Measurements from ENCODE around the gene MYLK. TPM values are rescaled to one million over a fixed set of nuclear protein-coding genes. Genes with fewer than 3 reads are reported as not detected.
"Not testable (repeated sequence)": the region's sequence is repeated elsewhere in the genome, so short reads cannot be mapped to it uniquely, and the experiment has no call there.

The MYLK gene
- total RNA-seq, 1 donor from 2014 or later, result 196 TPM

GRCh38 chr3:123608263-123608937, 275.7 kb downstream of the MYLK start:
- peaks cover 0 to 17% of the 10 kb centered on the region in 2 donors for H3K4me1 ChIP-seq
- H3K36me3 ChIP-seq, result peaks cover 14 to 27% of the 10 kb centered on the region in 2 donors
- H3K27ac ChIP-seq, result no peak overlapping the region
- H3K4me3 ChIP-seq, result no peak overlapping the region
- H3K9me3 ChIP-seq, result no peaks in the 10 kb centered on the region
- no peaks in the 10 kb centered on the region for H3K27me3 ChIP-seq
- intact Hi-C loops (cut with DNase I), result no loop called here
- no peak for DNase-seq (ENCODE audit: low spot score in 2 of 2)
- TF ChIP-seq, protein P1, sequence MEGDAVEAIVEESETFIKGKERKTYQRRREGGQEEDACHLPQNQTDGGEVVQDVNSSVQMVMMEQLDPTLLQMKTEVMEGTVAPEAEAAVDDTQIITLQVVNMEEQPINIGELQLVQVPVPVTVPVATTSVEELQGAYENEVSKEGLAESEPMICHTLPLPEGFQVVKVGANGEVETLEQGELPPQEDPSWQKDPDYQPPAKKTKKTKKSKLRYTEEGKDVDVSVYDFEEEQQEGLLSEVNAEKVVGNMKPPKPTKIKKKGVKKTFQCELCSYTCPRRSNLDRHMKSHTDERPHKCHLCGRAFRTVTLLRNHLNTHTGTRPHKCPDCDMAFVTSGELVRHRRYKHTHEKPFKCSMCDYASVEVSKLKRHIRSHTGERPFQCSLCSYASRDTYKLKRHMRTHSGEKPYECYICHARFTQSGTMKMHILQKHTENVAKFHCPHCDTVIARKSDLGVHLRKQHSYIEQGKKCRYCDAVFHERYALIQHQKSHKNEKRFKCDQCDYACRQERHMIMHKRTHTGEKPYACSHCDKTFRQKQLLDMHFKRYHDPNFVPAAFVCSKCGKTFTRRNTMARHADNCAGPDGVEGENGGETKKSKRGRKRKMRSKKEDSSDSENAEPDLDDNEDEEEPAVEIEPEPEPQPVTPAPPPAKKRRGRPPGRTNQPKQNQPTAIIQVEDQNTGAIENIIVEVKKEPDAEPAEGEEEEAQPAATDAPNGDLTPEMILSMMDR (IDR thresholded peaks at IDR 0.05), result no peak

GRCh38 chr3:123606527-123606926, 277.6 kb downstream of the MYLK start:
- no peak for DNase-seq (ENCODE audit: low spot score in 2 of 2)
- Histone ChIP-seq H3K4me1 (no peaks in the 10 kb centered on the region), H3K4me3 (no peak overlapping the region), H3K27ac (no peak overlapping the region), H3K36me3 (peaks cover 3 to 21% of the 10 kb centered on the region in 2 donors), H3K27me3 (no peaks in the 10 kb centered on the region), H3K9me3 (no peaks in the 10 kb centered on the region)
- intact Hi-C loops (cut with DNase I), result no loop called here
- TF ChIP-seq, protein P1 (IDR thresholded peaks at IDR 0.05), result no peak

GRCh38 chr3:123605789-123606234, 278.3 kb downstream of the MYLK start:
- no peak for DNase-seq (ENCODE audit: low spot score in 2 of 2)
- Histone ChIP-seq H3K27me3 (no peaks in the 10 kb centered on the region), H3K27ac (peak overlapping the region in 1 of 2 donors; percentile 13), H3K9me3 (no peaks in the 10 kb centered on the region), H3K4me1 (no peaks in the 10 kb centered on the region), H3K4me3 (no peak overlapping the region), H3K36me3 (peaks cover 3 to 14% of the 10 kb centered on the region in 2 donors)
- intact Hi-C loops (cut with DNase I), result no loop called here
- TF ChIP-seq, protein P1 (IDR thresholded peaks at IDR 0.05), result no peak

GRCh38 chr3:123603153-123603552, 281.0 kb downstream of the MYLK start:
- intact Hi-C loops (cut with DNase I), result not testable (repeated sequence)

DNA sequence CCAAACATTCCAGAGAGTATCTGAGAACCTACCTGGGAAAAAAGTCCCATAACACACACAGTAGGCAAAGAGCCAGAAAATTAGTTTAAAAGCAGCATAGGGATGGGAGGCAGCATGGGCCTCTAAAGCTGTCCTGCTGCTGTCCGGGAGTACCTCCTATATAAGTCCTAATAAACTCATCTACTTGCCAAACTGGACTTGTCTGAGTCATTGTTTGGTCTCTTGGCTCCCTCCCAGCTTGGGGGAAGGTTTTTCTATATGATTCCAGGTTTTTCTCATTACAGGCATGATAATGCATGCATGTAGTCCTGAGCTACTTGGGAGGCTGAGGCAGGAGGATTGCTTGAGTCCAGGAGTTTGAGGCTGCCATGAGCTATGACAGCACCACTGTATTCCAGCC, 281.8 kb downstream of the MYLK start:
- Histone ChIP-seq H3K36me3 (peaks cover 0 to 3% of the 10 kb centered on the region in 2 donors), H3K27ac (peak overlapping the region in 1 of 2 donors; percentile 6), H3K27me3 (no peaks in the 10 kb centered on the region), H3K4me1 (no peaks in the 10 kb centered on the region), H3K4me3 (no peak overlapping the region), H3K9me3 (no peaks in the 10 kb centered on the region)
- intact Hi-C loops (cut with DNase I), result no loop called here
- TF ChIP-seq, protein P1 (IDR thresholded peaks at IDR 0.05), result no peak
- DNase-seq (ENCODE audit: low spot score in 2 of 2), result no peak

More at GRCh38 chr3:123603153-123603552, 281.0 kb downstream of the MYLK start:
- not testable (repeated sequence) for H3K9me3 ChIP-seq; H3K27me3 ChIP-seq; H3K4me1 ChIP-seq; H3K27ac ChIP-seq; H3K36me3 ChIP-seq; H3K4me3 ChIP-seq; DNase-seq (ENCODE audit: low spot score in 2 of 2)

DNA sequence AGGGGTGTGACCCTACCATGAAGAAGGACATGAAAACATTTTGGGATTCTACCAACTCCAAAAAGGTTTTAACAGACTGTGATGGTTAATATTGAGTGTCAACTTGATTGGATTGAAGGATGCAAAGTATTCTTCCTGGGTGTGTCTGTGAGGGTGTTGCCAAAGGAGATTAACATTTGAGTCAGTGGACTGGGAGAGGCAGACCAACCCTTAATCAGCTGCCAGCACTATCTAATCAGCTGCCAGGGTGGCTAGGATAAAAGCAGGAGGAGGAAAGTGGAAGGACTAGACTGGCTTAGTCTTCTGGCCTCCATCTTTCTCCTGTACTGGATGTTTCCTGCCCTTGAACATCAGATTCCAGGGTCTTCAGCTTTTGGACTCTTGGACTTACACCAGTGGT, 283.3 kb downstream of the MYLK start:
- H3K9me3 ChIP-seq; H3K27me3 ChIP-seq; H3K4me1 ChIP-seq; H3K27ac ChIP-seq; H3K36me3 ChIP-seq; H3K4me3 ChIP-seq; intact Hi-C loops (cut with DNase I); DNase-seq (ENCODE audit: low spot score in 2 of 2): not testable (repeated sequence)

Data from ascending aorta (tissue), 2 donors.